Omental fat pad (tissue), 4 donors: ENCODE results near the gene INMT. TPM values are rescaled to one million over a fixed set of nuclear protein-coding genes. Genes with fewer than 3 reads are reported as not detected.

Experiments
- ATAC-seq: fragments of 150-250 bp; one replicate; pipeline ENCODE4 v1.9.1; 2016; ENCODE audit warnings: mild to moderate bottlenecking, moderate library complexity; ENCODE audit not compliant: low FRiP score
- DNase-seq: peaks from one replicate; pipeline ENCODE4 v3.0.0-alpha.2; 2019; ENCODE audit warnings: low spot score
- CTCF ChIP-seq, 3 donors: fragments of 450-650 bp; IDR thresholded peaks; one replicate each; pipeline ENCODE4 v1.5.1; 2016 to 2017; ENCODE audit warnings: antibody characterized with exemption in 3 of 3, mild to moderate bottlenecking in 3 of 3, moderate library complexity in 2 of 3
- total RNA-seq, 4 donors: library from RNA; depleted of rRNA; stranded (reverse); fragments of >200 nt; gene quantifications; one replicate each; pipeline ENCODE4 v1.1.0, GENCODE V29; 2016

The INMT gene
- total RNA-seq, 4 donors from 2014 or later: 156 to 545 (median 222) TPM

GRCh38 chr7:30771880-30772425, 20.0 kb downstream of the INMT start:
- DNase-seq (no peak), ATAC-seq (no peak)
- TF ChIP-seq CTCF (IDR thresholded peaks at IDR 0.05): no peak

GRCh38 chr7:30772984-30773383, 21.0 kb downstream of the INMT start:
- ATAC-seq: no peak
- no peak for TF ChIP-seq CTCF (IDR thresholded peaks at IDR 0.05)
- DNase-seq: no peak

GRCh38 chr7:30775992-30776391, 24.1 kb downstream of the INMT start:
- no peak for TF ChIP-seq CTCF (IDR thresholded peaks at IDR 0.05)
- DNase-seq (no peak), ATAC-seq (no peak)

GRCh38 chr7:30776971-30777370, 25.0 kb downstream of the INMT start:
- ATAC-seq: no peak
- no peak for TF ChIP-seq CTCF (IDR thresholded peaks at IDR 0.05)
- no peak for DNase-seq

- no peak for TF ChIP-seq CTCF (IDR thresholded peaks at IDR 0.05)
- DNase-seq: no peak
- ATAC-seq: no peak
Measured at GRCh38 chr7:30778255-30779025, 26.5 kb downstream of the INMT start.

- ATAC-seq (no peak), DNase-seq (no peak)
- no peak for TF ChIP-seq CTCF (IDR thresholded peaks at IDR 0.05)
Measured at GRCh38 chr7:30779574-30779973, 27.6 kb downstream of the INMT start.

- ATAC-seq: no peak
- DNase-seq: no peak
Measured at GRCh38 chr7:30780941-30781340, 29.0 kb downstream of the INMT start.

More at GRCh38 chr7:30780941-30781340, 29.0 kb downstream of the INMT start:
- no peak for TF ChIP-seq CTCF (IDR thresholded peaks at IDR 0.05)
